Stomach smooth muscle (tissue), 2 donors: ENCODE data around the gene TCEA2.

Experiments used
- H3K27ac ChIP-seq: one replicate; pipeline ENCODE4 v1.7.0; 2013; ENCODE audit warnings: mild to moderate bottlenecking, low read length, inconsistent platforms
- H3K27me3 ChIP-seq, 2 donors: one replicate each; pipeline ENCODE4 v1.7.0; 2013; ENCODE audit warnings: low read length in 2 of 2; ENCODE audit not compliant: insufficient read depth in 2 of 2, control insufficient read depth in 1 of 2
- H3K36me3 ChIP-seq, 2 donors: one replicate each; pipeline ENCODE4 v1.7.0; 2013; ENCODE audit warnings: low read length in 2 of 2; ENCODE audit not compliant: control insufficient read depth in 2 of 2, insufficient read depth in 2 of 2
- H3K4me1 ChIP-seq: one replicate; pipeline ENCODE4 v1.7.0; 2013; ENCODE audit warnings: low read length; ENCODE audit not compliant: control insufficient read depth, insufficient read depth
- H3K4me3 ChIP-seq, 2 donors: one replicate each; pipeline ENCODE4 v1.7.0; 2013; ENCODE audit warnings: low read length in 2 of 2
- H3K9ac ChIP-seq, 2 donors: one replicate each; pipeline ENCODE4 v1.7.0; 2013; ENCODE audit warnings: low read length in 2 of 2, mild to moderate bottlenecking in 1 of 2
- H3K9me3 ChIP-seq, 2 donors: one replicate each; pipeline ENCODE4 v1.7.0; 2013; ENCODE audit warnings: low read length in 2 of 2; ENCODE audit not compliant: control insufficient read depth in 2 of 2
- donor health status: healthy.
- donor health status: Pancreatic carcinoma.

The TCEA2 gene

DNA sequence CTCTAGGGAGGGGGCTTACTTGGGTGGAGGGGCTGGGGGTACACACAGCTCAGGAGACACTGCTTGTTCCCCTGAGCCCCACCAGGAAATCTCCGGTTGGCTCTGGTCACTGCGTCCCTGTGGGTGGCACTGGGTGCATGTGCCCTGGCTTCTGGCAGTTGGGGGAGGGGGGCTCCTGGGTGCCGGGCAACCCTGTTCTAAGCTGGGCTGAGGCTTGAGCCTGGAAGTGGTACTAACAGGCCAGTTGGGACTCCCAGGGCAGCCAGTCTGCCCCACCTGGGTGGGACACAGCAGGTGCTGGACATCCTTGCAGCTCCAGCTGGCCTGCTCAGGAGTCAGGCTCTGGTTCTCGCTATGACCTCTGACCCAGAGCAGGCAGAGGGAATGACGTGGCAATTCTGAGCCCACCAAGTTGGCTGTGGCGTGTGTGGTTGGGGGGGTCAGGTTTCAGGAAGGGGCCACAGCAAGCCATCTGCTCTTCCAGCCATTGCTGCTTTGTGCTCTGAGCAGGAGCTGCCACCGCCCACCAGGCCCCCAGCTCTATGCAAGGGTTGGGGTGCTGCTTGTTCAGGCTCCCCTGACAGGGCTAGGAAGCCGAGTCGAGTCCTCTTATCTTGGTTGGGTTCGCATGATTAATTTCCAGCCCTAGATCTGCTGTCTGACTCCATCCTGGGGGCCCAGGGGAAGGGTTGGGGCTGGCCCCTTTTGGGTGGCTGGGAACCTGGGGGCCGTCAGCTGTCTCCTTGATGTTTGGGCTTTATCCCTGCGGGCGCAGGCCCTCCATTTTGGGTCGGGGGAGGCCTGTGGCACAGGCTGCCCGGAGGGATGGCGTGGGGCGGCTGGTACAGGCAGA is 26.4 kb upstream of the TCEA2 start:
- H3K27ac ChIP-seq, result no peak overlapping the region

DNA sequence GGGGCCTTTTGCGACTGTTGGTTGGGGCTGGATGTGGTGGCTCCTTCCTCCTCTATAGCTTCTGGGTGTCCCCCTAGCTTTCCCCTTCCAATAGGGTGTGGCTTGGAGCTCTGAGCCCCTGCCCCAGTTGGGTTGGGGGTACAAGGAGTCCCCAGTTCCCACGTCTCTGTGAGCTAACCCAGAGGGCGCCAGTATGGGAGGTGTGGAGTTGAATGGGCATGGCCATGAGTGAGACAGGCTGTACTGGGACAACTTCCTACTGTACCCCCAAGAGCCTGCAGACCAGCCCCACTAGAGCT is 25.9 kb upstream of the TCEA2 start:
- H3K27me3 ChIP-seq, result peaks cover 34 to 55% of the 10 kb centered on the region in 2 donors
- no peak overlapping the region for H3K9ac ChIP-seq
- no peak overlapping the region for H3K4me3 ChIP-seq
- H3K9me3 ChIP-seq, result no peaks in the 10 kb centered on the region
- peaks cover 31% of the 10 kb centered on the region for H3K4me1 ChIP-seq
- no peak overlapping the region for H3K27ac ChIP-seq
- peaks cover 16 to 20% of the 10 kb centered on the region in 2 donors for H3K36me3 ChIP-seq

More for the DNA sequence above, 26.4 kb upstream of the TCEA2 start:
- peaks cover 31 to 49% of the 10 kb centered on the region in 2 donors for H3K27me3 ChIP-seq
- H3K36me3 ChIP-seq, result peaks cover 21 to 26% of the 10 kb centered on the region in 2 donors
- no peak overlapping the region for H3K4me3 ChIP-seq
- H3K9me3 ChIP-seq, result no peaks in the 10 kb centered on the region
- peaks cover 26% of the 10 kb centered on the region for H3K4me1 ChIP-seq
- H3K9ac ChIP-seq, result no peak overlapping the region

DNA sequence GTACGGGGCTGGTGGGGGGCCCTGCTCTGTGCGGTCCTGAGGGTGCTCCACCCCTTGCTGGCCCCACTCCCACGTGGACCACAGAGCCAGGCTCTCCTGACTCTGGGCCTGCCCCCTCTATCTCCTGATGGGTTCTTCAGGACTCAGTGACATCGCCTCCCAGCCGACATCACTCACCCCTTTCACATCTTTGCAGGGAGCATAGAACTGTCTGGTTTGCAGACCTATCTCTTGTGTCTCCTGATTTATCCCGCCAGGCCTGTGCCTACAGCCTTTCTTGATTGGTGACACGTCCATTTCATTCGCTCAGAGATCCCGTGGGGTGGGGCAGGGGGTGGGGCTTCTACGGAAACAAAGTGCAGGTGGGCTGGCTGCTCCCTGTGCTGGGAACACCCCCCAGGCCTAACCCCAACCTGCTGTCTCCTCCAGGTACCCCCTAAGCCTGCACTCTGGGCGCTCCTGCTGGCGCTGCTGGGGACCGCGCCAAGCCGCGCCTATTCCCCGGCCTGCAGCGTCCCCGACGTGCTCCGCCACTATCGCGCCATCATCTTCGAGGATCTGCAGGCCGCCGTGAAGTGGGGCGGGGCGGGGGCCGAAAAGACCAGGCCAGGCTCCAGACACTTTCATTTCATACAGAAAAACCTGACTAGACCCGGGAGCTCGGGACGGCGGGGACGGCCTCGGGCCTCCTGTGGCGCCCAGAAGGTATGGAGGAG is 25.3 kb upstream of the TCEA2 start:
- Histone ChIP-seq H3K36me3 (peaks cover 10 to 17% of the 10 kb centered on the region in 2 donors), H3K4me3 (no peak overlapping the region), H3K9me3 (no peaks in the 10 kb centered on the region), H3K9ac (no peak overlapping the region), H3K27me3 (peaks cover 37 to 58% of the 10 kb centered on the region in 2 donors), H3K4me1 (peaks cover 35% of the 10 kb centered on the region), H3K27ac (no peak overlapping the region)

DNA sequence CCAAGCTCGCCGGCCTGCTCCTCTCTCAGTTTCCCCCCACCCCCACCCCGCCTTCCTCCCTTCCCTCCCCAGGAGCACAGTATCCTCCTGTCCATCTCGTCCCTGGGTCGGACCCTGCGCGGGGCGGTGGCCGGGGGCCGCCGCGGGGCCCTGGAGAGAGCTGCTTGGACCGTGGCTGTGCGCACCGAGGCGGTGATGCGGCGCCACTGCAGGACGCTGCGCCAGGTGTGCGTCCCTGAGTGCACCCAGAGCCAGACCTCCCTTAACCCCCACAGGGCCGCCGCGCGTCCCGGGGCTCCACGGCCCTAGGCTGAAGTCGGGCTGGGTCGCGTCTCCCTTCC is 24.8 kb upstream of the TCEA2 start:
- H3K4me3 ChIP-seq, result peak overlapping the region in 1 of 2 donors; percentile 65
- H3K27ac ChIP-seq, result no peak overlapping the region
- H3K9ac ChIP-seq, result no peak overlapping the region
- no peaks in the 10 kb centered on the region for H3K9me3 ChIP-seq
- peaks cover 35% of the 10 kb centered on the region for H3K4me1 ChIP-seq
- peaks cover 7 to 11% of the 10 kb centered on the region in 2 donors for H3K36me3 ChIP-seq
- peaks cover 37 to 58% of the 10 kb centered on the region in 2 donors for H3K27me3 ChIP-seq

DNA sequence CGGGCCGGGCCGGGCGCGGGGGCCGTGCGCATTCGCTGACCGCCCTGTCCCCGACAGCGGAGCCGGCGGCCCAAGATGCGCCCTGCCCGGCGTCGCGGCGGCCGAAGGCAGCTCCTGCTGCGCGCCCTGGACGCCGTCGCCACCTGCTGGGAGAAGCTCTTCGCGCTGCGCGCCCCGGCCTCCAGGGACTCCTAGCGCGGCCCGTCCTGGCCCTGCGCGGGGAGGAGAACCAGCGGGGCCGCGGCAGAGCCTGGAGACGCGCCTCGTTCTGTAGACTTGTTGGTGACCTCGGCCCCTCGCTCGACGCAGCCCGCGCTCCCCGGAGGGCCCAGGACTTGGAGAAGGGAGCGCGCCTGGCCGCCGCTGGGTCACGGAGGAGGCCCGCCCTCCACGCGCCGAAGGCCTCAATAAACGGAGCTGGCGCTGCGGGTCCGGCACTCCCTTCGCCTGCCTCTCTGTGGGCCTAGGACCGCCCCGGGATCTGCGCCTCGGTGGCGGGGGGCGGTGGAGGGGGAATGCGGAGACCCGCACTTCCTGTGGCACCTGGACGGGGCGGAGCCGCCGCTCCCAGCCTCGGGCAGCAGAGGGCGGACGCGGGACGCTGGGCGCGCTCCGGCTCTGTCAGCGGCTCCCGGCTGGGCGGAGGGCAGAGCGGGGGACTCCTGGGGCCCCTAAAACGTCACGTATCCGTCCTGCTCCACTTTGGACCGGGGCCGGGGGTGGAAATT is 24.3 kb upstream of the TCEA2 start:
- Histone ChIP-seq H3K4me1 (peaks cover 35% of the 10 kb centered on the region), H3K36me3 (peaks cover 7 to 9% of the 10 kb centered on the region in 2 donors), H3K9ac (no peak overlapping the region), H3K9me3 (no peaks in the 10 kb centered on the region), H3K27ac (no peak overlapping the region), H3K27me3 (peaks cover 37 to 60% of the 10 kb centered on the region in 2 donors), H3K4me3 (peak overlapping the region; percentile 25 to 65)

DNA sequence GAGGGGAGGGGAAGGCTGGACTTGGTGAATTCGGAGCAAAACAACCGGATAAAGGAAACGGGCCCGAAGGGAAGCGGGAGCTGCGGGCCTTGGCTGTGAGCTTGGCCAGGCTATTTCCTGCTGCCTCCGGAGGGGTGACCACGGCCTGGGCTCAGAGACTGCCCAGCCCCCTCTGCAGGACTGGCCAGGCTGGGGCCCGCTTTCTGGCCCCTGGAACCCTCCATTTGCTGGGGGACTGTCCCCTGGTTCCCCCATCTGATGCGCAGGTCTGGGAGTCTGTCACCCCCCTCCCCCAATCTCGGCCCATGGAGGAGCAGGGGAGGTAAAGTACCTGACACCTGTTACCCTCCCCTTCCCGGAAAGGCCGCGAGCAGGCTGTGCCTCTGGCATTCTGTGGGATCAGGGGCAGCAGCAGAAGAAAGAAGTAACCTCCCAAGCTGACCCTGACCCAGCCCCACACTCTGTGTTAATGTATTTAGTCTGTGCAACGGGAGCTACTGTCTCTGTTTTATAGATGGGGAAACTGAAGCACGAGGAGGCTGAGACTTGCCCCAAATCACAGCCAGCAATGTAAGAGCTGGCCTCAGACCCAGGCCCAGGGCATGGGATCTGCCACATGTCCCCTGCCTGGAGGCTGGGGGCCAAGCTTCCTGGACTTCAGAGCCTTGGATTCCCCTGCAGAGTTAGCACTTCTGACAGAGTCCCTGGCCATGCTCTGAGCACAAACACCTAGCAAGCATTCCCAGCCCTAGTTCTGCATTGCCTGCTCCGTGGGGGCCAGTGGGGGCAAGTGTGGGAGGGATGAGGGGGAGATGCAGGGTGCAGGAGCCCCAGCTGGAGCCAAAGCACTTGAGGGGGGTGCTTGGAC is 23.5 kb upstream of the TCEA2 start:
- Histone ChIP-seq H3K36me3 (peaks cover 0 to 2% of the 10 kb centered on the region in 2 donors), H3K27ac (peak overlapping the region; percentile 6), H3K27me3 (peaks cover 37 to 62% of the 10 kb centered on the region in 2 donors), H3K9ac (no peak overlapping the region), H3K4me1 (peaks cover 35% of the 10 kb centered on the region), H3K4me3 (peak overlapping the region; percentile 25 to 65), H3K9me3 (no peaks in the 10 kb centered on the region)

DNA sequence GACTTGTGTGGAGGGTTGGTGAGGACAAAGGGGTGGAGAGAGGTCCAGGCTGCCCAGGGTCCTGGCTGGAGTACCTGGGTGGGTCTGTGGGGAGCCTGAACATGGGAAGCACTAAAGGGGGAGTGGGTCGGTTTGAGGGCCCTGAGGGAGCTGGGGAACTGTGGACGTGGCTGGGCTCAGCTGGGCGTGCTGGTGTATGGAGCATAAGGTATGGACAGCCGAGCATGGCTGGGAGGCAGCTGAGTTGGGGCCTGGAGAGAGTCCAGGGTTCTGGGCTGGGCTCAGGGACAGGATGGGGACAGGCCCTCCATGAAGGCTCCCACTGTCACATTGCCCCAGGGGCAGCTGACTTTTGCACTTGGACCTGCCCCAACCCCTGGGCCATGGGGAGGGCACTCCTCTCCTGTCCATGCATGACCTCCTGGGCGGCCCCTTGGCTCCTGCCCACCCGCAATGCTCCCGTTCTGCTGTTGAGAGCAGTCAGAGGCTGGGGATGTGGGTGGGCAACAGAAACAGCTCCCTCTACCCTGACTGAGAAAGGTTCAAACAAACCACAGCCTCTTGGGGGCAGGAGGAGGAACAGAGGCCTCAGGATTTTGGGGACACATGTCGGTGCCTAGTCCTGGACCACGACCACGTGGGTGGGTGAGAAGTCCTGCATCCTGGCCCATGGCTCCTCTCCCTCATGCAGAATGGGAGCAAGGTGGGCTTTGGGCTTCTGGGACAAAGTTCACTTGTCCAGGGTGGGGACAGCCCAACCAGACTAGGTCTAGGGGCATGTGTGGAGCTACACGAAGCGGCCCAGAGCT is 22.6 kb upstream of the TCEA2 start:
- H3K36me3 ChIP-seq, result no peaks in the 10 kb centered on the region
- H3K4me3 ChIP-seq, result no peak overlapping the region
- H3K27me3 ChIP-seq, result peaks cover 42 to 71% of the 10 kb centered on the region in 2 donors
- no peak overlapping the region for H3K9ac ChIP-seq
- H3K4me1 ChIP-seq, result peaks cover 35% of the 10 kb centered on the region
- H3K9me3 ChIP-seq, result no peaks in the 10 kb centered on the region
- no peak overlapping the region for H3K27ac ChIP-seq

DNA sequence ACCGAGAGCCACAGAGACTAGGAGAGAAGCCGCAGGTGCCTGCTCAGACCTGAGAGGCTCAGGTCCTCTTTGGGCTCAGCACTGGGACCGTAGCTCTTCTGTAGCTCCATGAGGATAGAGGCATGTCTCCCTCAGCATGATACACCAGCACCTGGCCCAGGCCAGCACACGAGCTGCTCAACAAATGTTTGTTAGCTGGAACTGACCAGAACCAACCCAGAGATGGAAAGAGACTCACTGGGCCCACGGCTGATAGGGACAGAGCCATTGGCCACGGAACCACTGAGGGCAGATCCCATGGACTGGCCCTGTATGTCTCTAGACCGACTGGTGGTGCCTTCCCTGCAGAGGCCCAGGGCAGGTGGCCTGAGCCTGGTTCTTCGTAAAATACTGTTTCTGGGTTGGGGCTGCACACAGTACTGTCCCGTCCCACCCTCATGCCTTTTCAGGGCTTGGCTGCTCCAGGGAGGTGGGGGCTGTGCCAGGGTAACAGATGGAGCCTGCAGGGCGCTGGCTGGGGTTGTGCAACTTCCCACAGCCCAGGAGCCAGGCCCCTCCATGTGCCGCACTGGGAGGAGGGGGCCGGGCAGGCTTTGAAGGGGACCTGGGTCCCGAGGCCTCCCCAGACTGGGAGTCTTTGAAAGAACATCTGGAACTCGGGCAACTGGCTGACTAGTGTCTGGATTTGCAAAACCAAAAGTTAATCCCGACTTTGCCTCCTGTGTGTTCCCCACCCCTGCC is 21.8 kb upstream of the TCEA2 start:
- no peak overlapping the region for H3K9ac ChIP-seq
- no peak overlapping the region for H3K4me3 ChIP-seq
- H3K27me3 ChIP-seq, result peaks cover 49 to 79% of the 10 kb centered on the region in 2 donors
- H3K9me3 ChIP-seq, result no peaks in the 10 kb centered on the region
- H3K4me1 ChIP-seq, result peaks cover 35% of the 10 kb centered on the region
- H3K36me3 ChIP-seq, result no peaks in the 10 kb centered on the region
- no peak overlapping the region for H3K27ac ChIP-seq

DNA sequence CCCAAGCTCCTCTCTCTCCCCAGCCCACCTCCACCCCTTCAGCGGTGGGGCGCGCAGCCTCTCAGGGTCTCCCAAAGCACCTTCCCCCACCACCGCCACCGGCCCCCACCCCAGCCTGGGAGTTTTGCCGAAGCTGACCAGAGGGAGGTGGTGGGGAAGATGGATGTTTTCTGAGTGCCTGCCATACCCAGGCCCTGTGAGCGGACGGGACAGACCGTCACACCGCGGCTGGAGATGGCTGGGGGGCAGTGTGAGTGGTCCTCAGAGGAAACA is 21.3 kb upstream of the TCEA2 start:
- Histone ChIP-seq H3K27ac (no peak overlapping the region), H3K9me3 (no peaks in the 10 kb centered on the region), H3K4me3 (no peak overlapping the region), H3K4me1 (peaks cover 31% of the 10 kb centered on the region), H3K36me3 (no peaks in the 10 kb centered on the region), H3K9ac (no peak overlapping the region), H3K27me3 (peaks cover 50 to 80% of the 10 kb centered on the region in 2 donors)
